ENCODE measurements around the gene RBP5.

The RBP5 gene

GRCh38 chr12:7073946-7074345, 54.7 kb downstream of the RBP5 start:
- WGBS (ENCODE audit: insufficient coverage) = no CpG with 5 or more reads among the region's 1 CpG
- H3K4me1 ChIP-seq (ENCODE audit: control extremely low read depth in 1 of 4, control insufficient read depth in 4 of 4, insufficient read depth in 4 of 4, low read length in 3 of 4) = peaks cover 4 to 27% (median 21%) of the 10 kb centered on the region in 4 experiments
- no peaks in the 10 kb centered on the region for H3K9me3 ChIP-seq (ENCODE audit: control extremely low read depth in 1 of 5, control insufficient read depth in 4 of 5, insufficient read depth in 2 of 5, low read depth in 1 of 5, low read length in 4 of 5)
- DNase-seq = peak in 2 of 3 donors; percentile 58 to 67
- ChIA-PET POLR2A (no interaction called here), CTCF (interaction anchor here (0.5 to 1.5 kb wide), 8 partner anchors 9 to 50 kb away, joined by 3 to 6 read pairs (median 3); partner anchors contain the start of gene C1S)
- H3K4me3 ChIP-seq (ENCODE audit: control insufficient read depth in 1 of 7, extremely low read depth in 1 of 7, insufficient read depth in 4 of 7, low read depth in 2 of 7, low read length in 6 of 7) = no peak overlapping the region
- H3K27ac ChIP-seq (ENCODE audit: insufficient read depth in 1 of 2, low read depth in 1 of 2, low read length in 2 of 2, poor library complexity in 1 of 2, severe bottlenecking in 2 of 2) = no peak overlapping the region
- no peaks in the 10 kb centered on the region for H3K27me3 ChIP-seq (replicated peaks in 2 of 5; ENCODE audit: control insufficient read depth in 4 of 5, insufficient read depth in 5 of 5, low read length in 4 of 5)
- H3K36me3 ChIP-seq (ENCODE audit: control insufficient read depth in 4 of 4, insufficient read depth in 4 of 4, low read length in 3 of 4) = no peaks in the 10 kb centered on the region

Measured in common myeloid progenitor, CD34-positive (primary cell).